GM18870 (cell line): Measurements from ENCODE around the gene DNAH3.
"Not testable (repeated sequence)": the region's sequence is repeated elsewhere in the genome, so short reads cannot be mapped to it uniquely, and the experiment has no call there.

Experiments
- ATAC-seq: cut with Tn5 transposase; IDR thresholded peaks from one replicate; pipeline ENCODE4 v1.9.1; 2021; ENCODE audit warnings: moderate library complexity; ENCODE audit not compliant: unreplicated experiment

DNAH3 gene

DNA sequence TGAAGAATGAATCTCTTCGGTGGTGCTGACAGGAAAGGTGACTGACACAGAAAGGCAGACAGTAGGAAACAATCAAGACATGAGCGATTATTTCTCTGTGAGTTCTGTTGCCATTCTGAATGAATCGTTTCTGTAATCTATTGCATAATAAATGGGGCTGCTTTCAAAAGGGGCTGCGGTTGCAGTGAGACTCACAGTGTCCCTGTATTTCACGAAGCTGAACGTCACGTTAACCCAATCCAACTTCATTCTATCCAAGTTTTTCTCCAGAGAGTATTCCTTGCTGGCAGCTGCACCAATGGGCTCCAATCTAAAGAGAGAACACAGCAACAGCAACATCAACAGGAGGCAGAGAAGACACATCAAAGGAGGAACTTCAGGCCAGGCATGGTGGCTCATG, 75.4 kb downstream of the DNAH3 start:
- no peak for ATAC-seq

DNA sequence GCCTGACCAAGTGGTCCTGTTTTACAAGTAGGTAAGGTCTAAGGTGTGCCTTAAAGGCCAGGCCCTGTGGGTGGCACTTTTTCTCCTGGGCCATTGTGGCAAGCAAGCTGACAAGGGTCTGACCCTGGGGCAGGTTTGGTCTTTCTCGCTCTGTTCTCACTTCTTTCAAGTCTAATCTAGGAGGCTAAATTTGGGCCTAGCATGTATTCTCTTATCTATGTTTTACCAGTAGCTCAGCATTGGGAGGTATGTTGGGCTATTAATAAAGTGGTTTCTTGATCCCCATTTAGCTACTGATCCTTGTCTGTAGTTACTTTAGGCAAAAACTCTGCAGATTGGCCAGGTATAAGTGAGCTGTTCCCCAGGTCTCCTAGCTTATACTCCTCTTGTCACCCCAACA, 77.7 kb downstream of the DNAH3 start:
- no peak for ATAC-seq

DNA sequence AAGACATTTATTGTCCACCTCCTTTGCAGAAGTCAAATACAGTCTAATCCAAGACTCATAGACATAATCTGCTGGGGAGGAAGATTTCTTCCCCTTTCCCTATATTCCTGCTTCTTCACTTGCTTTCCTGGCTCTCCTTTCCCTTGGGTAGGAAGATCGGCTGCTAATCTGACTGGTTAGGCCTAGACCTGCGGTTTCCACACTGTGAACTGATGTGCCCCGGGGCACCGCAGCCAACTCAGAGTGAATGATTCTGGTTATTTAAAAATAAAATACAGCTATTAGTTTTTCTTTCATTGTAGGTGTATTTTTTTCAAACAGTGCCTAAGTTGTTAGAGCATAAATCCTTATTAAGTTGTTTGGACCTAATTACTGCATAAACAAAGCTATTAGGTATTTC, 78.9 kb downstream of the DNAH3 start:
- no peak for ATAC-seq

DNA sequence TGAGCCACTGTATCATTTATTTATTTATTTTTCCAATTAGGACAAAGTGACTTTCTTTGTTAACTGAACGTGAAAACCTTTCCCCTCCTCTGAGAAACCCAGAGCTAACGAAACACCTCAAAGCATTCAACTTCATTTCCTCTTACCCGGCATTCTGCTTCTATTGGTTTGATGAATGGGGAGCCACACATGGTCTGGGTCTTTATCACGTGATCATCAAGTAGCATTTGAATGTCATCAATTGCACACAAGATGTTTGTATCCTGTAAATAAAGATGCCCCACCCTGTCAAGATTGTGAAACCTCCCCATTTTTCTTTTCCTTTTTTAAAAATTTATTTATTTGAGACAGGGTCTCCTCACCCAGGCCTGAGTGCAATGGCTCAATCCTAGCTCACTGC, 80.1 kb downstream of the DNAH3 start:
- no peak for ATAC-seq

GRCh38 chr16:21069986-21070385, 80.7 kb downstream of the DNAH3 start:
- ATAC-seq, result no peak

DNA sequence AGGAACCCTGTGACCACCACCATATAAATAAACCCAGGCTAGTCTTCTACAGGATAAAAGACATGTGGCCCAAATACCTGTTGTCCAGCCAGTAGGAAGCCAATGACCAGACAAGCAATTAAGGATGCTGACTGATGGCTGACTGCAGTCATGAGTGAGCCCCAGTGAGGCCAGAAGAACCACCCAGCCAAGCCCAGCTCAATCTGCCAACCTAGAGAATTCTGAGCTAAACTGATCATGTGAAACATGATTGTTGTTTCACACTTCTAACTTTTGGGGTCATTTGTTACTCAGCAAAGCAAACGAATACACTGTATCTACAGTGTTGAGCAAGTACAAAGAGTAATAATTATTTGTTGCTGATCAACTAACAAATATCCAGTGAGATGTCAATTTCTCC, 86.4 kb downstream of the DNAH3 start:
- ATAC-seq, result no peak

DNA sequence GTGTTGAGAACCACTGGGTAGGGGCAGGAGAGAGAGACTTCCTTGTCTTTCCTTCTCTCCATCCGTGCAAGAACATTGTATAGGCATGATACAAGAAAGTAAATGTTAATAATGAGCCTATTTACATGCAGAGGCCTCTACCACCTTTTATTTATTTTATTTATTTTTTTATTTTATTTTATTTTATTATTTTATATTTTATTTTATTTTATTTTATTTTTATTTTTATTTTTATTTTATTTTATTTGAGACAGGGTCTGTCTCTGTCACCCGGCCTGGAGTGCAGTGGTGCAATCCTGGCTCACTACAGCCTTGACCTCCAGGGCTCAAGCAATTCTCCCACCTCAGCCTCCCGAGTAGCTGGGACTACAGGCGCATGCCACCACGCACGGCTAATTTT, 87.3 kb downstream of the DNAH3 start:
- not testable (repeated sequence) for ATAC-seq

DNA sequence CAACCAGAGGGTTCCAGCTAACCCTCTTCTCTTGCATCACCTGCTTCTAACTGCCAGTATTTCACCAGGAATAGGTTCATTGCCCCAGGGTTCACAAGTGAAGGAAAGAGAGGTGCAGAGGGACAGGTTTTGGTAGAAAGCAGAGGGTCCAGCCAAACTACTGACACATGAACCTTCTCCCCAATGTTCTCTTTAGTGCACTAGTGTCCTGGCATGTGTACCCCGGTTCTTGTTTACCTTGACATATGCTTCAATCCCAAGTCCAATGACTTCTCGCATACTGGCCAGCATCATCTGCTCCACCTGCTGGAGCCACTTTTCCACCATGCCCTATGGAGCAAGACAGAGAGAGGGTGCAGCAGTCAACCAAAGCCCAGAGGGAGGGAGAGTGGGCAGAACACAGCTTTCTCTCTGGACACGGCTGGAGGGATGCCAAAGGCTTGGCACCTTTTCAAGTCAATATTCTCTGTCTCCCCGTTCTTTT, 90.6 kb downstream of the DNAH3 start:
- no peak for ATAC-seq

DNA sequence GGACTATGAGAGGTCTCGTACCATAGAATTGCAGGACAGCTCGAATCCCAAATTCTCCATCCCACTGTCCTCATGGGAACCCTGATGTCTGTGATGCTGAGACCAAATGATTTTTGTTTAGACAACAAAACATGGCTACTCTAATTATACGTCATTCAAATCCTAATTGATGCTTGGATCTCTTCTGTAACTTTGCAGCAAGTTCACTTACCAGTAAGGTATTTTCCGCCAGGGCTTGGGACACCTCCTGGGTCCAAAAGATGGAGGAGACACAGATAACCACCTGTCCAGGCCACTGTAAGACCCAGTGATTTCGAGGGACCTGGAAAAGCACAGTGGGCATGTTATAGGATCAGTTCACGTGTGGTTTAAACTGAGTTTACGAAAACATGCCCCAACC, 92.8 kb downstream of the DNAH3 start:
- ATAC-seq, result no peak

DNA sequence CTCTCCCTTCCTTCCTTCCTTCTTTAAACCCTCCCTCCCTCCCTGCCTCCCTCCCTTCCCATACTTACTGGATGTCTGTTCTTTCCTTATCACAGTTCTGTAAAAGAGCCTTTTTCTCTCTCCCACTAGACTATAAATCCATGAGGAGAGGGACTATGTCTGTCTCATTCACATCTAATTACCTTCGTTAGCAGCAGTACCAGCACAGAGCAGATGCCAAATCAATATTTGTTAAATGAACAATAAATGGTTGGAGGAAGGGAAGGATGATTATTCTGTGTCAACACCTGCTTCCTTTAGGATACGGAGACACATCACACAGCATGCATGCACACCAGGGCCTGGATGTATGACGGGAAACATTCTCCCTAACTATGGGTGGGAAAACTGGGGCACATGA, 94.2 kb downstream of the DNAH3 start:
- no peak for ATAC-seq

DNA sequence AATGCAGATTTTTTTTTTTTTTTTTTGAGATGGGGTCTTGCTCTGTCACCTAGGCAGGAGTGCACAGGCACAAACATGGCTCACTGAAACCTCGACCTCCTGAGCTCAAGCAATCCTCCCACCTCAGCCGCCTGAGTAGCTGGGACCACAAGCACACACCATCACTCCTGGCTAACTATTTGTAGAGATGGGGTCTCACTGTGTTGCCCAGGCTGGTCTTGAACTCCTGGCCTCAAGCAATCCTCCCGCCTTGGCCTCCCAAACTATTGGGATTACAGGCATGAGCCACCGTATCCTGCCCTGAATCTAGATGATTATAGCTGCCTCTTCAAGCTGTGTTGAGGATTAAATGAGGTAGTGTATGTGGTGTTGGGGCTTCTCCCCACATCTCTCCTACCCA, 94.9 kb downstream of the DNAH3 start:
- not testable (repeated sequence) for ATAC-seq

- no peak for ATAC-seq
Measured at GRCh38 chr16:21053590-21053989, 97.1 kb downstream of the DNAH3 start.

DNA sequence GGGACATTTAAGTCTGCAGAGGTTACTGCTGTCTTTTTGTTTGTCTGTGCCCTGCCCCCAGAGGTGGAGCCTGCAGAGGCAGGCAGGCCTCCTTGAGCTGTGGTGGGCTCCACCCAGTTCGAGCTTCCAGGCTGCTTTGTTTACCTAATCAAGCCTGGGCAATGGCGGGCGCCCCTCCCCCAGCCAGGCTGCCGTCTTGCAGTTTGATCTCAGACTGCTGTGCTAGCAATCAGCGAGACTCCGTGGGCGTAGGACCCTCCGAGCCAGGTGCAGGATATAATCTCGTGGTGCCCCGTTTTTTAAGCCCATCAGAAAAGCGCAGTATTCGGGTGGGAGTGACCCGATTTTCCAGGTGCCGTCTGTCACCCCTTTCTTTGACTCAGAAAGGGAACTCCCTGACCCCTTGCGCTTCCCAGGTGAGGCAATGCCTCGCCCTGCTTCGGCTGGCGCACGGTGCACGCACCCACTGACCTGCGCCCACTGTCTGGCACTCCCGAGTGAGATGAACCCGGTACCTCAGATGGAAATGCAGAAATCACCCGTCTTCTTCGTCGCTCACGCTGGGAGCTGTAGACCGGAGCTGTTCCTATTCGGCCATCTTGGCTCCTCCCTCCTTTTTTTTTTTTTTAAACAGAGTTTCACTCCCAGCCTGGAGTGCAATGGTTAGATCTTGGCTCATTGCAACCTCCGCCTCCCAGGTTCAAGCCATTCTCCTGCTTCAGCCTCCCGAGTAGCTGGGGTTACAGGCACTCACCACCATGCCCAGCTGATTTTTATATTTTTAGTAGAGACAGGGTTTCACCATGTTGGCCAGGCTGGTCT, 102.3 kb downstream of the DNAH3 start:
- not testable (repeated sequence) for ATAC-seq

DNA sequence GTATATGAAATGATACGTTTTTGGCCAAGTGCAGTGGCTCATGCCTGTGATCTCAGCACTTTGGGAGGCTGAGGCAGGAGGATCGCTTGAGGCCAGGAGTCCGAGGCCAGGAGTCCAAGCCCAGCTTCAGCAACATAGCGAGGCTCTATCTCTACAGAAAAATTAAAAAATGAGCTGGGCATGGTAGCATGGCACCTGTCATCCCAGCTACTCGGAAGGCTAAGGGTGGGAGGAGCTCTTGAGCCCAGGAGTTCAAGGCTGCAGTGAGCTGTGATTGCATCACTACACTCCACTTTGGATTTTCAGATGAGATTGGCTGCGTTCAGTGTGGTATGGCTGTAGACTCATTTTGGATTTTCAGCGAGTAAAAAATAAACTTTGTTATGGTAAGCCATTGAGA, 112.4 kb downstream of the DNAH3 start:
- ATAC-seq, result no peak

DNA sequence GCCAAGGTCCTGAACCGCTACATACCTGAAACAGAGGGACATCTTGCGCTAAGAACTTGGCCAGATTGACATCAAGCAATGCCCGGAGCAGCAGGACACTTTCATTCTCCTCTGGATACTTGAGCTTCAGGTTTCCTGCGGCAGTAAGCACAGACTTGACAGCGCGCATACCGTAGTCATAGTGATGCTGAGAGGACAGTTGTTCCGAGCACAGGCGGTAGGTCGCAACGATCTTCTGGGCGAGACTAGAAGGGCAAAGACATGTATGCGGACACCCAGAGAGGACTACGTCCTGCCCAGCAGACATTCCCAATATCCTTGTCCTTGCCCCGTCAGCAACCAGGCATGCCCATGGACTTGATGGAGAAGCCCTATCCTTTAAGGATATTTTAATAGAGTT, 112.9 kb downstream of the DNAH3 start:
- ATAC-seq, result no peak

- ATAC-seq, result no peak
Measured at GRCh38 chr16:21037168-21037567, 113.5 kb downstream of the DNAH3 start.

GRCh38 chr16:21036471-21036870, 114.2 kb downstream of the DNAH3 start:
- no peak for ATAC-seq

- ATAC-seq, result no peak
Measured at GRCh38 chr16:21033704-21034103, 116.9 kb downstream of the DNAH3 start.

DNA sequence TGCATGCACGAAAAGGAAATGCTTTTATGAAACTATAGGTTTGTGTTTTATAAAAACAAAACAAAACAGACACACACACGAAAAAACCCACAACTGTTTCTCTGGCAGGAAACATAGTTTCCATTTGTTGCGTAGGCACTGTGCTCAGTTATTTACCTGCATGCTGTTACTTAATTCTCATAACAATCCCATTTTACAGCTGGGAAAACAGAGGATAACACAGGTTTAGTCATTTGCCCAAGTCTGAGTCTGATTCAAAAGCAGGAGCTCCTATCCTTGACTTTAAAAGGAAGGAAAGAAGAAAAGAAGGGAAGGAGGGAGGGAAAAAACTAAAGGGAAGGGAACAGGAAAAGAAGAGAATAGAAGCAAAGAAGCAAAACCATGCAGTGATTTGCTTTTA, 117.4 kb downstream of the DNAH3 start:
- ATAC-seq, result no peak

DNA sequence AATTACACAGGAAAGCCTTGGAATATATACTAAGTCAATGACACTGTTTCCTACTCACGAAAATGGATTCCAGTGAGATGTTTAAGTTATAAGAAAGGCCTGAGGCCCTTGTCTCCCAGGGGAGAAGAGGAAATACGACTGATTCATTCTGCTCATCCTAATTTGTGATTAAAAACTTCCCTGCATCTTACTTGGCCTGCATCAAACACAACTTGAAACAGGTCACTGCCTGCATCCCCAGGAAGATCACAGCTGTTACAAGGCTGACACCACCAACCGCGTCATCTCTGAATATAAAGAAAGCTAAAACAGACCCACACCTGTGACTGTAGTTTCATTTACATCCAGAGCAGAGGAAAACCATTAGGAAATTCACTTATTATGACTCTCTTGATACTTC, 121.9 kb downstream of the DNAH3 start:
- ATAC-seq, result no peak

GRCh38 chr16:21026846-21027245, 123.8 kb downstream of the DNAH3 start:
- no peak for ATAC-seq

DNA sequence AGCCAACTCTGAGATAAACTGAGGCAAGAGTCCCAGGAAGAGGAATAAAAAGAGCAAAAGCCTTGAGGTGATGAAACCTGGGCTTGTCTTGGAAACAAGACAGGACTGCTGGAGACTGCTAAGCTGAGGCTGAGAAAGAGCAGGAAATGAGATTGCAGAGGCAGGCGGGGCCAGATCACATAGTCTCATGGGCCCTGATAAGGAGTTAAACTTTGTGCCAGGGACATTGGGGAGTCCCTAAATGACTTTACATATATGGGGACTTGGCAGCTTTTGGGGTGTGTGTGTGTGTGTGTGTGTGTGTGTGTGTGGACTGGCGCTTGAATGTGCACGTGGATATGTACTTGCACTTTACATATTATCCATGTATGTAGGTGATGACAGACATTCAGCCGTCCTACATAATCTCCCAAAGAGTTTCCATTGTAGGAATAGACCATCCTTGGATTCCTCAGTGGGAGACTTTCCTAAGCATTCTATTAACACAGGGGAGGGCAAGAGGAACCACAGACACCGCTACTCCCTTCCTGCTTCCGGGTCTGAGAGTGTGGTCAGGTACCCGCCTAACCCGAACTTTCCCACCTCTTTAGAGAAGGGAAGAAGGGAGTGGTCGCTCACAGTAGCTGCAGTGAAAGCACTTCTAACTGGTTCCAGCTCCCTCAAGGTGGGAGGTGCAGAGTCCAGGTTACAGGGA, 127.0 kb downstream of the DNAH3 start:
- ATAC-seq, result no peak
